OCI-LY1 (cell line): Measurements from ENCODE around the gene CFAP90.

ENCODE experiments used
- H2AFZ ChIP-seq: fragments of 200-600 bp; sonication (generic), shearing (Covaris generic); 2 replicates; pipeline ENCODE4 v1.6.0; 2014; ENCODE audit warnings: antibody characterized with exemption, mild to moderate bottlenecking, low read length
- H3F3A ChIP-seq: fragments of 200-600 bp; sonication (generic), shearing (Covaris generic); 2 replicates; pipeline ENCODE4 v1.6.0; 2014; ENCODE audit warnings: mild to moderate bottlenecking, antibody characterized with exemption, low read length, moderate library complexity; ENCODE audit not compliant: insufficient read depth
- H3K27ac ChIP-seq: fragments of 200-600 bp; sonication (generic); 2 replicates; pipeline ENCODE4 v1.5.1; 2014; ENCODE audit warnings: low read length, mixed run types, mild to moderate bottlenecking, low read depth; ENCODE audit not compliant: poor library complexity, severe bottlenecking
- H3K27me3 ChIP-seq: fragments of 200-600 bp; sonication (generic); 2 replicates; pipeline ENCODE4 v1.6.0; 2014; ENCODE audit warnings: antibody characterized with exemption, mild to moderate bottlenecking, low read length, moderate library complexity; ENCODE audit not compliant: insufficient read depth
- H3K36me3 ChIP-seq: fragments of 200-600 bp; sonication (generic); 2 replicates; pipeline ENCODE4 v1.6.1; 2014; ENCODE audit warnings: mild to moderate bottlenecking, antibody characterized with exemption, low read length, moderate library complexity, mixed read lengths; ENCODE audit not compliant: insufficient read depth
- H3K4me1 ChIP-seq: fragments of 200-600 bp; sonication (generic); 2 replicates; pipeline ENCODE4 v1.5.1; 2014; ENCODE audit warnings: mild to moderate bottlenecking, low read length, moderate library complexity; ENCODE audit not compliant: insufficient read depth, severe bottlenecking
- H3K4me2 ChIP-seq: fragments of 200-600 bp; sonication (generic), shearing (Covaris generic); 2 replicates; pipeline ENCODE4 v1.6.1; 2014; ENCODE audit warnings: low read length
- H3K4me3 ChIP-seq: fragments of 200-600 bp; sonication (generic); 2 replicates; pipeline ENCODE4 v1.5.1; 2014; ENCODE audit warnings: low read length, low read depth, mild to moderate bottlenecking, mixed read lengths; ENCODE audit not compliant: poor library complexity, severe bottlenecking
- H3K79me2 ChIP-seq: fragments of 200-600 bp; shearing (Covaris generic); 2 replicates; pipeline ENCODE4 v1.6.1; 2016; ENCODE audit warnings: mixed run types, low read length, mixed read lengths; ENCODE audit not compliant: insufficient read depth
- H3K9ac ChIP-seq: fragments of 200-600 bp; sonication (generic), shearing (Covaris generic); 2 replicates; pipeline ENCODE4 v1.6.1; 2014; ENCODE audit warnings: mild to moderate bottlenecking, low read length, mixed read lengths
- H3K9me2 ChIP-seq: fragments of 200-600 bp; sonication (generic), shearing (Covaris generic); 2 replicates; pipeline ENCODE4 v1.6.1; 2014; ENCODE audit warnings: low read depth, mild to moderate bottlenecking, low read length, mixed read lengths
- H3K9me3 ChIP-seq: fragments of 200-600 bp; shearing (Covaris generic); 2 replicates; pipeline ENCODE4 v1.6.1; 2014; ENCODE audit warnings: low read length, mixed read lengths
- H4K20me1 ChIP-seq: fragments of 200-600 bp; sonication (generic), shearing (Covaris generic); 2 replicates; pipeline ENCODE4 v1.6.0; 2016; ENCODE audit warnings: mild to moderate bottlenecking, low read length; ENCODE audit not compliant: insufficient read depth
- EZH2 ChIP-seq: fragments of 200-600 bp; sonication (generic), shearing (Covaris generic); IDR thresholded peaks from 2 replicates; pipeline ENCODE4 v1.8.0; 2017; ENCODE audit warnings: borderline replicate concordance, mixed run types, mild to moderate bottlenecking, antibody characterized with exemption, low read length, moderate library complexity, mixed read lengths
- TF ChIP-seq, protein P1 (sequence below): fragments of 200-600 bp; sonication (generic), shearing (Covaris generic); IDR thresholded peaks from 2 replicates; pipeline ENCODE4 v1.5.1; 2017; ENCODE audit warnings: mild to moderate bottlenecking, antibody characterized with exemption, low read length, moderate library complexity, mixed read lengths

The CFAP90 gene

GRCh38 chr5:7828269-7828668, 22.7 kb downstream of the CFAP90 start:
- no peaks in the 10 kb centered on the region for H3F3A ChIP-seq
- H3K4me3 ChIP-seq, result no peak overlapping the region
- peaks cover 4% of the 10 kb centered on the region; the same call in 1 of the 2 replicates for H3K27me3 ChIP-seq
- H3K9ac ChIP-seq, result no peak overlapping the region
- no peak overlapping the region for H3K4me2 ChIP-seq
- H3K36me3 ChIP-seq, result no peaks in the 10 kb centered on the region
- no peaks in the 10 kb centered on the region for H4K20me1 ChIP-seq
- H3K27ac ChIP-seq, result no peak overlapping the region
- no peaks in the 10 kb centered on the region for H3K9me2 ChIP-seq
- TF ChIP-seq, protein P1, sequence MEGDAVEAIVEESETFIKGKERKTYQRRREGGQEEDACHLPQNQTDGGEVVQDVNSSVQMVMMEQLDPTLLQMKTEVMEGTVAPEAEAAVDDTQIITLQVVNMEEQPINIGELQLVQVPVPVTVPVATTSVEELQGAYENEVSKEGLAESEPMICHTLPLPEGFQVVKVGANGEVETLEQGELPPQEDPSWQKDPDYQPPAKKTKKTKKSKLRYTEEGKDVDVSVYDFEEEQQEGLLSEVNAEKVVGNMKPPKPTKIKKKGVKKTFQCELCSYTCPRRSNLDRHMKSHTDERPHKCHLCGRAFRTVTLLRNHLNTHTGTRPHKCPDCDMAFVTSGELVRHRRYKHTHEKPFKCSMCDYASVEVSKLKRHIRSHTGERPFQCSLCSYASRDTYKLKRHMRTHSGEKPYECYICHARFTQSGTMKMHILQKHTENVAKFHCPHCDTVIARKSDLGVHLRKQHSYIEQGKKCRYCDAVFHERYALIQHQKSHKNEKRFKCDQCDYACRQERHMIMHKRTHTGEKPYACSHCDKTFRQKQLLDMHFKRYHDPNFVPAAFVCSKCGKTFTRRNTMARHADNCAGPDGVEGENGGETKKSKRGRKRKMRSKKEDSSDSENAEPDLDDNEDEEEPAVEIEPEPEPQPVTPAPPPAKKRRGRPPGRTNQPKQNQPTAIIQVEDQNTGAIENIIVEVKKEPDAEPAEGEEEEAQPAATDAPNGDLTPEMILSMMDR, result no peak
- no peak for TF ChIP-seq EZH2
- no peaks in the 10 kb centered on the region for H3K79me2 ChIP-seq
- no peaks in the 10 kb centered on the region for H3K4me1 ChIP-seq
- H3K9me3 ChIP-seq, result no peaks in the 10 kb centered on the region
- H2AFZ ChIP-seq, result no peak overlapping the region

DNA sequence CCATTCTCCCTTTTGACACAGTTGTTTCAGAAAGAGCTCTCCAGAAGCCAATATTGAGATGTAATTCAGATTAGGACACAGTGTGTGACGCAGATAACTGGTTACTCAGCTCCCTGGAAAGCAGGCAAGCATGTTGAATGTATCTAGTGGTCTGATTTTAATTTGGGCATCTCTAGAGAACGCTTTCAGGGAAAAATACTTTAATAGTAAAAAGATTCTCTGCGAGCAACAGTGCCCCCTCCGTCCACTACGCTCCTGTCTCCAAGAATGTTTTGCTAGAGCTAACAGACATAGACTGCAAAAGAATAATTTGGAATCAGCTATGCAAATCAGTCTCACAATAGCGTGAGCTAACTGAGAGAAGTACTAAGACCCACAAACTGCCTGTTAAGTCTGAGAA, 23.3 kb downstream of the CFAP90 start:
- H2AFZ ChIP-seq, result no peak overlapping the region
- no peaks in the 10 kb centered on the region for H3K9me2 ChIP-seq
- no peaks in the 10 kb centered on the region for H3K9me3 ChIP-seq
- peaks cover 4% of the 10 kb centered on the region; the same call in 1 of the 2 replicates for H3K27me3 ChIP-seq
- TF ChIP-seq, protein P1, result no peak
- no peak for TF ChIP-seq EZH2
- H3F3A ChIP-seq, result no peaks in the 10 kb centered on the region
- no peak overlapping the region for H3K9ac ChIP-seq
- H3K36me3 ChIP-seq, result no peaks in the 10 kb centered on the region
- H4K20me1 ChIP-seq, result no peaks in the 10 kb centered on the region
- H3K4me3 ChIP-seq, result no peak overlapping the region
- H3K79me2 ChIP-seq, result no peaks in the 10 kb centered on the region
- H3K27ac ChIP-seq, result no peak overlapping the region
- no peaks in the 10 kb centered on the region for H3K4me1 ChIP-seq
- H3K4me2 ChIP-seq, result no peak overlapping the region

DNA sequence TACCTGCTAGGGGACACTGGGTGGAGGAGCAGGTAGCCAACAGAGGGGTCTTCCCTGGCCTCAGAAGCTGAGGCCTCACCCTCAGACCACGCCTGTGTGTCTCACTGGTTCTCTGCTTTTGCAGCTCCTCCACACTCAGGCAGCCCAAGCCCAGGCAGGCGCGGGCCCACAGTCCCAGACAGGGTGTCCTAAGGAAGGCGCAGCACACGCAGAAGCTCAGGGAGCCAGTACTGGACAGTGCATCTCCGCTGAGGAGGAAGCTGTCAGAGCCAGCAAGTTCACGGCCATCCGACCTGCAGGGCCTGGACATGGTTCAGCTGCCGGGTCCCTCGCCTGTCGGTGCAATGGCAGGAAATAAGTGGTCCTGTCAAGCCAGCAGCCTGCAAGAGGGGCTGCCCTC, 25.3 kb downstream of the CFAP90 start:
- Histone ChIP-seq H3K9me3 (no peaks in the 10 kb centered on the region), H3K9ac (no peak overlapping the region), H3K4me2 (no peak overlapping the region), H3K79me2 (no peaks in the 10 kb centered on the region), H2AFZ (no peak overlapping the region), H3K27ac (no peak overlapping the region), H3F3A (no peaks in the 10 kb centered on the region), H3K27me3 (peaks cover 4% of the 10 kb centered on the region; the same call in 1 of the 2 replicates), H3K9me2 (no peaks in the 10 kb centered on the region), H3K36me3 (no peaks in the 10 kb centered on the region), H4K20me1 (no peaks in the 10 kb centered on the region), H3K4me1 (no peaks in the 10 kb centered on the region), H3K4me3 (no peak overlapping the region)
- TF ChIP-seq, protein P1, result no peak
- TF ChIP-seq EZH2, result no peak
